HG03558 (cell line): Measurements from ENCODE around the gene RAB14.
"Not testable (repeated sequence)": the region's sequence is repeated elsewhere in the genome, so short reads cannot be mapped to it uniquely, and the experiment has no call there.

Experiments
- ATAC-seq: cut with Tn5 transposase; IDR thresholded peaks from one replicate; pipeline ENCODE4 v1.9.1; 2021; ENCODE audit warnings: moderate number of reproducible peaks; ENCODE audit not compliant: unreplicated experiment; ENCODE audit errors: extremely low read depth

Gene RAB14

GRCh38 chr9:121192959-121193640, 8.6 kb downstream of the RAB14 start:
- ATAC-seq: no peak

GRCh38 chr9:121192518-121192917, 9.2 kb downstream of the RAB14 start:
- no peak for ATAC-seq

GRCh38 chr9:121191235-121191634, 10.4 kb downstream of the RAB14 start:
- no peak for ATAC-seq

- no peak for ATAC-seq
These were observed 12.0 kb downstream of the RAB14 start for GRCh38 chr9:121189660-121190059.

GRCh38 chr9:121189006-121189405, 12.7 kb downstream of the RAB14 start:
- ATAC-seq: no peak

- no peak for ATAC-seq
These were observed 13.9 kb downstream of the RAB14 start for GRCh38 chr9:121187636-121188305.

GRCh38 chr9:121185774-121186403, 15.8 kb downstream of the RAB14 start:
- ATAC-seq: no peak

GRCh38 chr9:121185178-121185745, 16.4 kb downstream of the RAB14 start:
- no peak for ATAC-seq

GRCh38 chr9:121184463-121184862, 17.2 kb downstream of the RAB14 start:
- no peak for ATAC-seq

- no peak for ATAC-seq
These were observed 17.8 kb downstream of the RAB14 start for GRCh38 chr9:121183666-121184423.

- ATAC-seq: no peak
These were observed 18.7 kb downstream of the RAB14 start for GRCh38 chr9:121182989-121183388.

GRCh38 chr9:121182101-121182836, 19.4 kb downstream of the RAB14 start:
- no peak for ATAC-seq

- no peak for ATAC-seq
These were observed 21.6 kb downstream of the RAB14 start for GRCh38 chr9:121179930-121180681.

- not testable (repeated sequence) for ATAC-seq
These were observed 22.3 kb downstream of the RAB14 start for GRCh38 chr9:121179373-121179721.

GRCh38 chr9:121178676-121179372, 22.8 kb downstream of the RAB14 start:
- ATAC-seq: no peak

GRCh38 chr9:121173501-121173900, 28.2 kb downstream of the RAB14 start:
- ATAC-seq: no peak

- ATAC-seq: no peak
These were observed 28.8 kb downstream of the RAB14 start for GRCh38 chr9:121172726-121173487.

GRCh38 chr9:121171236-121171635, 30.4 kb downstream of the RAB14 start:
- ATAC-seq: no peak
